Liver (tissue), 9 donors: ENCODE results near the gene SUN3. TPM values are rescaled to one million over a fixed set of nuclear protein-coding genes. Genes with fewer than 3 reads are reported as not detected.

Source experiments
- DNase-seq: peaks from one replicate; pipeline ENCODE4 v3.0.0-alpha.2; 2017; ENCODE audit warnings: low spot score
- H3K27ac ChIP-seq, 2 donors: one replicate each; pipeline ENCODE4 v1.7.0; 2013; ENCODE audit warnings: inconsistent platforms in 2 of 2, low read length in 2 of 2, control low read depth in 1 of 2, low read depth in 1 of 2, mild to moderate bottlenecking in 1 of 2
- H3K27me3 ChIP-seq, 4 donors: one replicate each; pipeline versions ENCODE4 v1.6.1 to v1.7.0; 2013; ENCODE audit warnings: low read length in 3 of 4, inconsistent platforms in 1 of 4, mild to moderate bottlenecking in 1 of 4, moderate library complexity in 1 of 4; ENCODE audit not compliant: control insufficient read depth in 4 of 4, insufficient read depth in 4 of 4
- H3K36me3 ChIP-seq, 4 donors: one replicate each; pipeline versions ENCODE4 v1.6.1 to v1.7.0; 2013; ENCODE audit warnings: low read length in 3 of 4, mild to moderate bottlenecking in 3 of 4, low read depth in 1 of 4, moderate library complexity in 1 of 4; ENCODE audit not compliant: control insufficient read depth in 4 of 4, insufficient read depth in 3 of 4
- H3K4me1 ChIP-seq, 4 donors: one replicate each; pipeline versions ENCODE4 v1.6.1 to v1.7.0; 2013; ENCODE audit warnings: low read length in 3 of 4, mild to moderate bottlenecking in 3 of 4, moderate library complexity in 1 of 4; ENCODE audit not compliant: control insufficient read depth in 4 of 4, insufficient read depth in 4 of 4
- H3K4me3 ChIP-seq, 3 donors: one replicate each; pipeline versions ENCODE4 v1.6.1 to v1.7.0; 2013; ENCODE audit warnings: low read length in 3 of 3, control low read depth in 1 of 3, low read depth in 1 of 3, mild to moderate bottlenecking in 1 of 3
- H3K9ac ChIP-seq, 2 donors: one replicate each; pipeline ENCODE4 v1.7.0; 2013; ENCODE audit warnings: low read length in 2 of 2, mild to moderate bottlenecking in 2 of 2, moderate library complexity in 2 of 2, control low read depth in 1 of 2, low read depth in 1 of 2
- H3K9me3 ChIP-seq, 4 donors: one replicate each; pipeline versions ENCODE4 v1.6.1 to v1.7.0; 2013; ENCODE audit warnings: low read length in 3 of 4; ENCODE audit not compliant: control insufficient read depth in 4 of 4
- EGR1 ChIP-seq, 2 donors: IDR thresholded peaks; 2 replicates each; pipeline ENCODE4 v1.6.1; 2016 to 2018; ENCODE audit warnings: antibody characterized with exemption in 2 of 2, low read depth in 2 of 2
- FOXA1 ChIP-seq: IDR thresholded peaks from 2 replicates; pipeline ENCODE4 v1.6.1; 2016; ENCODE audit warnings: antibody characterized with exemption
- FOXA2 ChIP-seq: IDR thresholded peaks from 2 replicates; pipeline ENCODE4 v1.6.1; 2016; ENCODE audit warnings: antibody characterized with exemption
- HNF4A ChIP-seq, 2 donors: conservative IDR thresholded peaks; 2 replicates each; pipeline ENCODE4 v1.6.1; 2016; ENCODE audit warnings: antibody characterized with exemption in 2 of 2, mild to moderate bottlenecking in 2 of 2
- NR2F2 ChIP-seq: IDR thresholded peaks from 2 replicates; pipeline ENCODE4 v1.6.1; 2016; ENCODE audit warnings: antibody characterized with exemption
- WGBS: extraction: QIAGEN DNeasy Blood & Tissue Kit; methylation state at CpG from one replicate; pipeline ENCODE4 v1.1.7; 2013; 5-methylcytosine and 5-hydroxymethylcytosine counted together
- polyA plus RNA-seq, 2 donors: library from polyadenylated mRNA; stranded (reverse) in 1 of 2; unstranded in 1 of 2; fragments of 200-250 nt in 1 of 2; fragments of >200 nt in 1 of 2; fragmentation: Nextera tagmentation in 1 of 2; extraction: Ambion mirVana in 1 of 2; gene quantifications; one replicate each; pipeline versions ENCODE4 v1.2.1 to v1.2.3, GENCODE V29; 2013 to 2015
- total RNA-seq, 2 donors: library from RNA; depleted of rRNA; stranded (reverse); fragments of >200 nt; gene quantifications; one replicate each; pipeline ENCODE4 v1.2.3, GENCODE V29; 2014
- TF ChIP-seq, protein P1 (sequence below): fragments of 150-350 bp; IDR thresholded peaks from 2 replicates; pipeline ENCODE4 v1.5.1; 2017; ENCODE audit warnings: improper control_type of control experiment, low read depth, low read length; ENCODE audit not compliant: missing input control
- TF ChIP-seq, protein P2 (sequence below): IDR thresholded peaks from 2 replicates; pipeline ENCODE4 v1.6.1; 2016; ENCODE audit warnings: antibody characterized with exemption
- TF ChIP-seq, protein P3 (sequence below): IDR thresholded peaks from 2 replicates; pipeline ENCODE4 v1.6.1; 2016; ENCODE audit warnings: antibody characterized with exemption, mild to moderate bottlenecking
- TF ChIP-seq, protein P4 (sequence below): IDR thresholded peaks from 2 replicates; pipeline ENCODE4 v1.6.1; 2016; ENCODE audit warnings: antibody characterized with exemption
- donor health status: healthy.
- donor health status: healthy.
- donor health status: healthy.
- donor health status: healthy.
- donor health status: healthy.

SUN3 gene
- total and polyA plus RNA-seq, 4 donors = not detected

DNA sequence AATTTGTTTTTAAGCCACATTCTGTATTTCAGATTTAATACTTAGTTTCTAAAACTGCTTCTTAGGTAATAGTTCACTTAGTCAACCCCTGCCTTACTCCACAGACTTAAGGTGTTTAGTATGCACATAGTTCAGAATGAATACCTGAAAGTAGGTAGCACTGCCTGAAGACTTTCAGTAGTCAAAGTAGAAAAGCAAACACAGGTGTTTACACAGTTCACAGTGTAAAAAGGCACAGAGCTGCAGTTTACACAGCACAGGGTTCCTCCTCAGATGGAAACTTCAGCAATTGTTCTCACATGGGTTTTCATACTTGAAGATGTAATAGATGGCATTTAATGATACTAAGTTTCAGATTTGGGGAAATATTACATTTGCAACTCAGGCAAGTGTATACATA, 77.5 kb downstream of the SUN3 start:
- no peaks in the 10 kb centered on the region for H3K27me3 ChIP-seq
- H3K4me3 ChIP-seq = no peak overlapping the region
- DNase-seq = no peak
- peaks cover 0 to 5% (median 1%) of the 10 kb centered on the region in 4 donors for H3K4me1 ChIP-seq
- no peaks in the 10 kb centered on the region for H3K9me3 ChIP-seq
- H3K36me3 ChIP-seq = peaks cover 0 to 14% (median 10%) of the 10 kb centered on the region in 4 donors
- H3K27ac ChIP-seq = no peak overlapping the region
- no peak overlapping the region for H3K9ac ChIP-seq
- TF ChIP-seq FOXA1 (peak; percentile 65), FOXA2 (peak; percentile 85)
- TF ChIP-seq, protein P1, sequence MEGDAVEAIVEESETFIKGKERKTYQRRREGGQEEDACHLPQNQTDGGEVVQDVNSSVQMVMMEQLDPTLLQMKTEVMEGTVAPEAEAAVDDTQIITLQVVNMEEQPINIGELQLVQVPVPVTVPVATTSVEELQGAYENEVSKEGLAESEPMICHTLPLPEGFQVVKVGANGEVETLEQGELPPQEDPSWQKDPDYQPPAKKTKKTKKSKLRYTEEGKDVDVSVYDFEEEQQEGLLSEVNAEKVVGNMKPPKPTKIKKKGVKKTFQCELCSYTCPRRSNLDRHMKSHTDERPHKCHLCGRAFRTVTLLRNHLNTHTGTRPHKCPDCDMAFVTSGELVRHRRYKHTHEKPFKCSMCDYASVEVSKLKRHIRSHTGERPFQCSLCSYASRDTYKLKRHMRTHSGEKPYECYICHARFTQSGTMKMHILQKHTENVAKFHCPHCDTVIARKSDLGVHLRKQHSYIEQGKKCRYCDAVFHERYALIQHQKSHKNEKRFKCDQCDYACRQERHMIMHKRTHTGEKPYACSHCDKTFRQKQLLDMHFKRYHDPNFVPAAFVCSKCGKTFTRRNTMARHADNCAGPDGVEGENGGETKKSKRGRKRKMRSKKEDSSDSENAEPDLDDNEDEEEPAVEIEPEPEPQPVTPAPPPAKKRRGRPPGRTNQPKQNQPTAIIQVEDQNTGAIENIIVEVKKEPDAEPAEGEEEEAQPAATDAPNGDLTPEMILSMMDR = no peak

DNA sequence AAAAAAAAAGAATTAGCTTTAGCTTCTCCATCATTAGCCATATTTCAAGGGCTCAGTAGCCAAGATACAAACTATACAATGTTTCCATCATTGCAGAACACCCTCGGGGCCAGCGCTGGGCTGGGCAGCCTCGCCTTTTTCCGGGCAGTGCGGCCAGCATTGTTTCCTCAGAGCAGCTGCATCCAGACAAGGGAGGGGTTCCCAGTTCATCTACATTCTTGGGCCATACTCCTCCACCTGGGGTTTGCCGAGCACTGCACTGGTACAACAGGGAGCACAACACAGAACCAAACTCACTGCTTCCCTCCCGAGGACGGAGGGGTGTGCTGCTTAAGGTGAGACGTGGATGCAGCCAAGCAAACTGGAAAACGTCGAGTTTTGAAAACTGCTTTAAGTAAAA, 78.2 kb downstream of the SUN3 start:
- WGBS = 77% methylated on average over 11 of the region's 11 CpGs
- Histone ChIP-seq H3K27ac (no peak overlapping the region), H3K9ac (no peak overlapping the region), H3K4me3 (no peak overlapping the region), H3K4me1 (peaks cover 0 to 5% (median 1%) of the 10 kb centered on the region in 4 donors), H3K36me3 (peaks cover 0 to 12% (median 10%) of the 10 kb centered on the region in 4 donors), H3K9me3 (no peaks in the 10 kb centered on the region), H3K27me3 (no peaks in the 10 kb centered on the region)
- TF ChIP-seq FOXA1 = no peak
- TF ChIP-seq HNF4A (conservative IDR thresholded peaks at IDR 0.05) = no peak
- TF ChIP-seq, protein P2, sequence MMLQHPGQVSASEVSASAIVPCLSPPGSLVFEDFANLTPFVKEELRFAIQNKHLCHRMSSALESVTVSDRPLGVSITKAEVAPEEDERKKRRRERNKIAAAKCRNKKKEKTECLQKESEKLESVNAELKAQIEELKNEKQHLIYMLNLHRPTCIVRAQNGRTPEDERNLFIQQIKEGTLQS = no peak
- TF ChIP-seq, protein P3, sequence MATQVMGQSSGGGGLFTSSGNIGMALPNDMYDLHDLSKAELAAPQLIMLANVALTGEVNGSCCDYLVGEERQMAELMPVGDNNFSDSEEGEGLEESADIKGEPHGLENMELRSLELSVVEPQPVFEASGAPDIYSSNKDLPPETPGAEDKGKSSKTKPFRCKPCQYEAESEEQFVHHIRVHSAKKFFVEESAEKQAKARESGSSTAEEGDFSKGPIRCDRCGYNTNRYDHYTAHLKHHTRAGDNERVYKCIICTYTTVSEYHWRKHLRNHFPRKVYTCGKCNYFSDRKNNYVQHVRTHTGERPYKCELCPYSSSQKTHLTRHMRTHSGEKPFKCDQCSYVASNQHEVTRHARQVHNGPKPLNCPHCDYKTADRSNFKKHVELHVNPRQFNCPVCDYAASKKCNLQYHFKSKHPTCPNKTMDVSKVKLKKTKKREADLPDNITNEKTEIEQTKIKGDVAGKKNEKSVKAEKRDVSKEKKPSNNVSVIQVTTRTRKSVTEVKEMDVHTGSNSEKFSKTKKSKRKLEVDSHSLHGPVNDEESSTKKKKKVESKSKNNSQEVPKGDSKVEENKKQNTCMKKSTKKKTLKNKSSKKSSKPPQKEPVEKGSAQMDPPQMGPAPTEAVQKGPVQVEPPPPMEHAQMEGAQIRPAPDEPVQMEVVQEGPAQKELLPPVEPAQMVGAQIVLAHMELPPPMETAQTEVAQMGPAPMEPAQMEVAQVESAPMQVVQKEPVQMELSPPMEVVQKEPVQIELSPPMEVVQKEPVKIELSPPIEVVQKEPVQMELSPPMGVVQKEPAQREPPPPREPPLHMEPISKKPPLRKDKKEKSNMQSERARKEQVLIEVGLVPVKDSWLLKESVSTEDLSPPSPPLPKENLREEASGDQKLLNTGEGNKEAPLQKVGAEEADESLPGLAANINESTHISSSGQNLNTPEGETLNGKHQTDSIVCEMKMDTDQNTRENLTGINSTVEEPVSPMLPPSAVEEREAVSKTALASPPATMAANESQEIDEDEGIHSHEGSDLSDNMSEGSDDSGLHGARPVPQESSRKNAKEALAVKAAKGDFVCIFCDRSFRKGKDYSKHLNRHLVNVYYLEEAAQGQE = no peak
- no peak for TF ChIP-seq NR2F2
- TF ChIP-seq EGR1 (IDR thresholded peaks at IDR 0.05; ENCODE audit: low read depth in 2 of 2) = no peak
- TF ChIP-seq, protein P4, sequence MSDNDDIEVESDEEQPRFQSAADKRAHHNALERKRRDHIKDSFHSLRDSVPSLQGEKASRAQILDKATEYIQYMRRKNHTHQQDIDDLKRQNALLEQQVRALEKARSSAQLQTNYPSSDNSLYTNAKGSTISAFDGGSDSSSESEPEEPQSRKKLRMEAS = no peak
- TF ChIP-seq, protein P1 = no peak
- no peak for DNase-seq
